SK-N-MC (cell line): ENCODE data around the gene CPSF3.

ENCODE experiments used
- EZH2 ChIP-seq: fragments of 200-600 bp; sonication (generic); IDR thresholded peaks from one replicate; pipeline ENCODE4 v1.6.1; 2017; ENCODE audit warnings: antibody characterized with exemption
- FOXP2 ChIP-seq: optimal IDR thresholded peaks from 2 replicates; pipeline ENCODE3; 2011; ENCODE audit warnings: mild to moderate bottlenecking, moderate library complexity; ENCODE audit not compliant: insufficient read depth; ENCODE audit errors: extremely low read length, control extremely low read depth
- POLR2AphosphoS5 ChIP-seq: IDR thresholded peaks from 2 replicates; pipeline ENCODE4 v1.6.1; 2012; ENCODE audit warnings: mild to moderate bottlenecking, low read depth, low read length, borderline replicate concordance

DNA sequence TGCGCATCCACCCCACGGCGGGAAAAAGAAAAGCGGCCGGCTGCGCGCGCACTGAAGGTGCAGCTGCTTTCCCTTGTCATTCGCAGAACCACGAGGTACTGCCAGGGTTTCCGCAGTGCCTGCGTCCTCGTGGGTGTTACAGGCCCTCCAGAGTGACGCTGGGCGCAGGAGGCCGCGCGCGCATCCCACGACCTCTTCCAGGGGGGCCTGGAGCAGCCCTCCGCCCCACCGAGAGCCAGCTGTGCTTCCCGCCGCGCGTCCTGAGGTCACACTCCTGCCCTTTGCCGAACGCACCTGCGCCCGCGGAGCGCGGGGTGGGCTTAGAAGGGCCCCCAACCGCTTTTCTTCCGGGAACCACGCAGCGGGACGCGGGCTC, 50.5 kb downstream of the CPSF3 start:
- TF ChIP-seq EZH2, result no peak
- TF ChIP-seq POLR2AphosphoS5, result no peak
- TF ChIP-seq FOXP2, result no peak
